RWPE2 (cell line): ENCODE data around the gene OR6S1.

Experiments used
- ATAC-seq: fragments of 200-7000 bp; cut with Tn5 transposase; 3 replicates; pipeline ENCODE4 v1.9.1; 2021; ENCODE audit warnings: low read depth
- DNase-seq: peaks from one replicate; pipeline ENCODE4 v3.0.0-alpha.2; 2020; ENCODE audit warnings: low spot score
- H3K27ac ChIP-seq: fragments of 450-650 bp; 2 replicates; pipeline ENCODE4 v1.5.1; 2017; ENCODE audit warnings: mild to moderate bottlenecking; ENCODE audit not compliant: poor library complexity, severe bottlenecking
- H3K27me3 ChIP-seq: fragments of 250-450 bp; sonication (Bioruptor Pico); 2 replicates; pipeline ENCODE4 v1.5.1; 2021; ENCODE audit warnings: mild to moderate bottlenecking, moderate library complexity; ENCODE audit not compliant: insufficient read depth, poor library complexity, severe bottlenecking
- H3K36me3 ChIP-seq: fragments of 250-450 bp; sonication (Bioruptor Pico); 2 replicates; pipeline ENCODE4 v1.5.1; 2020; ENCODE audit warnings: low read depth, mild to moderate bottlenecking, moderate library complexity
- H3K4me1 ChIP-seq: fragments of 250-450 bp; sonication (Bioruptor Pico); 2 replicates; pipeline ENCODE4 v1.5.1; 2021; ENCODE audit warnings: mild to moderate bottlenecking, moderate library complexity; ENCODE audit not compliant: insufficient read depth, poor library complexity, severe bottlenecking
- H3K4me3 ChIP-seq: fragments of 250-450 bp; sonication (Bioruptor Pico); 2 replicates; pipeline ENCODE4 v1.5.1; 2021; ENCODE audit warnings: mild to moderate bottlenecking, moderate library complexity; ENCODE audit not compliant: severe bottlenecking
- H3K9me3 ChIP-seq: fragments of 250-450 bp; sonication (Bioruptor Pico); 2 replicates; pipeline ENCODE4 v1.5.1; 2021; ENCODE audit warnings: mild to moderate bottlenecking, moderate library complexity; ENCODE audit not compliant: severe bottlenecking
- CTCF ChIP-seq: fragments of 450-650 bp; IDR thresholded peaks from one replicate; pipeline ENCODE4 v1.5.1; 2017; ENCODE audit warnings: mild to moderate bottlenecking, moderate library complexity; ENCODE audit not compliant: poor library complexity, severe bottlenecking

The OR6S1 gene

GRCh38 chr14:20679907-20680306 lies 38.4 kb upstream of the OR6S1 start:
- no peak for TF ChIP-seq CTCF
- DNase-seq (no peak), ATAC-seq (no peak)
- Histone ChIP-seq H3K4me3 (peak overlapping the region; percentile 80), H3K36me3 (no peaks in the 10 kb centered on the region), H3K9me3 (no peaks in the 10 kb centered on the region), H3K27me3 (no peaks in the 10 kb centered on the region), H3K4me1 (peaks cover 3% of the 10 kb centered on the region), H3K27ac (no peak overlapping the region)

- no peak for ATAC-seq
Observed at GRCh38 chr14:20676072-20676471, 34.6 kb upstream of the OR6S1 start.

GRCh38 chr14:20675669-20676068 lies 34.2 kb upstream of the OR6S1 start:
- Histone ChIP-seq H3K27ac (no peak overlapping the region), H3K4me1 (peaks cover 3% of the 10 kb centered on the region), H3K9me3 (no peaks in the 10 kb centered on the region), H3K36me3 (no peaks in the 10 kb centered on the region), H3K4me3 (no peak overlapping the region), H3K27me3 (no peaks in the 10 kb centered on the region)
- no peak for TF ChIP-seq CTCF
- ATAC-seq, result no peak
- DNase-seq, result no peak

More at GRCh38 chr14:20676072-20676471, 34.6 kb upstream of the OR6S1 start:
- no peak for TF ChIP-seq CTCF
- Histone ChIP-seq H3K4me1 (peaks cover 3% of the 10 kb centered on the region), H3K4me3 (no peak overlapping the region), H3K27ac (no peak overlapping the region), H3K36me3 (no peaks in the 10 kb centered on the region), H3K9me3 (no peaks in the 10 kb centered on the region), H3K27me3 (no peaks in the 10 kb centered on the region)
- DNase-seq, result no peak

- Histone ChIP-seq H3K36me3 (no peaks in the 10 kb centered on the region), H3K27ac (no peak overlapping the region), H3K4me3 (no peak overlapping the region), H3K27me3 (no peaks in the 10 kb centered on the region), H3K4me1 (no peaks in the 10 kb centered on the region), H3K9me3 (no peaks in the 10 kb centered on the region)
- ATAC-seq, result peak; percentile 53; the same call in 2 of the 3 replicates
- TF ChIP-seq CTCF, result no peak
- no peak for DNase-seq
Observed at GRCh38 chr14:20671597-20672283, 30.2 kb upstream of the OR6S1 start.

- H3K27ac ChIP-seq, result no peak overlapping the region
- H3K9me3 ChIP-seq, result no peaks in the 10 kb centered on the region
- no peak overlapping the region for H3K4me3 ChIP-seq
- DNase-seq (no peak), ATAC-seq (peak; percentile 30; the same call in 1 of the 3 replicates)
- H3K27me3 ChIP-seq, result no peaks in the 10 kb centered on the region
- no peaks in the 10 kb centered on the region for H3K4me1 ChIP-seq
- H3K36me3 ChIP-seq, result no peaks in the 10 kb centered on the region
- TF ChIP-seq CTCF, result no peak
Observed at GRCh38 chr14:20668969-20669368, 27.5 kb upstream of the OR6S1 start.
